SK-N-SH (cell line): Measurements from ENCODE around the gene GRM8. TPM values are rescaled to one million over a fixed set of nuclear protein-coding genes. Genes with fewer than 3 reads are reported as not detected.

ENCODE experiments used
- CTCF ChIA-PET: fragments of 300-600, 350-600 bp; formaldehyde crosslinking; extraction: SDS; loops from one replicate; lab custom pipeline; 2021; lab: Yijun Ruan, JAX
- POLR2A ChIA-PET: fragments of 350-600 bp; sonication (Branson Sonifier 250); formaldehyde crosslinking; extraction: SDS; loops from one replicate; lab custom pipeline; 2020; ENCODE audit warnings: antibody characterized with exemption, inconsistent platforms; lab: Yijun Ruan, JAX
- DNase-seq: peaks from one replicate; pipeline ENCODE4 v3.0.0; 2012
- H2AFZ ChIP-seq: fragments of 200-600 bp; sonication (generic); 2 replicates; pipeline ENCODE4 v1.8.1; 2016; ENCODE audit warnings: antibody characterized with exemption, mild to moderate bottlenecking, low read depth
- H3F3A ChIP-seq: fragments of 200-600 bp; sonication (generic); replicated peaks from 2 replicates; pipeline ENCODE3; 2016; ENCODE audit warnings: antibody characterized with exemption, mild to moderate bottlenecking; ENCODE audit not compliant: insufficient read depth
- H3K27ac ChIP-seq, 2 experiments: fragments of 200-500 bp in 1 of 2; fragments of 200-600 bp in 1 of 2; sonication (Bioruptor generic) in 1 of 2; sonication (generic), shearing (Covaris generic) in 1 of 2; 2 replicates each; pipeline versions ENCODE4 v1.5.1 to v1.6.1; 2014 to 2016; ENCODE audit warnings: low read depth in 2 of 2, inconsistent platforms in 1 of 2, low read length in 1 of 2, mild to moderate bottlenecking in 1 of 2, mixed read lengths in 1 of 2
- H3K27me3 ChIP-seq: fragments of 200-600 bp; sonication (generic), shearing (Covaris generic); 2 replicates; pipeline ENCODE4 v1.6.1; 2016; ENCODE audit warnings: mixed run types; ENCODE audit not compliant: insufficient read depth
- H3K36me3 ChIP-seq, 2 experiments: fragments of 200-500 bp in 1 of 2; fragments of 200-600 bp in 1 of 2; sonication (Bioruptor generic) in 1 of 2; sonication (generic) in 1 of 2; replicated peaks in 1 of 2; 2 replicates each; pipeline versions ENCODE3 to v1.5.1; 2014 to 2016; ENCODE audit warnings: low read length in 1 of 2, mild to moderate bottlenecking in 1 of 2; ENCODE audit not compliant: insufficient read depth in 2 of 2, control insufficient read depth in 1 of 2
- H3K4me1 ChIP-seq, 2 experiments: fragments of 200-500 bp in 1 of 2; fragments of 200-600 bp in 1 of 2; sonication (Bioruptor generic) in 1 of 2; sonication (generic), shearing (Covaris generic) in 1 of 2; 2 replicates each; pipeline versions ENCODE4 v1.5.1 to v1.6.1; 2014 to 2016; ENCODE audit warnings: low read depth in 1 of 2, low read length in 1 of 2, mixed run types in 1 of 2; ENCODE audit not compliant: insufficient read depth in 2 of 2, control insufficient read depth in 1 of 2
- H3K4me2 ChIP-seq: fragments of 200-600 bp; sonication (generic), shearing (Covaris generic); 2 replicates; pipeline ENCODE4 v1.6.1; 2017; ENCODE audit warnings: mixed run types
- H3K4me3 ChIP-seq, 2 experiments: fragments of 200-500 bp in 1 of 2; fragments of 200-600 bp in 1 of 2; sonication (Bioruptor generic) in 1 of 2; sonication (generic), shearing (Covaris generic) in 1 of 2; 2 replicates each; pipeline versions ENCODE4 v1.5.1 to v1.8.1; 2014 to 2016; ENCODE audit warnings: low read depth in 2 of 2, inconsistent platforms in 1 of 2, low read length in 1 of 2, mild to moderate bottlenecking in 1 of 2, mixed read lengths in 1 of 2, moderate library complexity in 1 of 2
- H3K79me2 ChIP-seq: fragments of 200-600 bp; sonication (generic); 2 replicates; pipeline ENCODE4 v1.8.1; 2017; ENCODE audit warnings: mild to moderate bottlenecking; ENCODE audit not compliant: insufficient read depth
- H3K9ac ChIP-seq: fragments of 200-600 bp; sonication (generic); 2 replicates; pipeline ENCODE4 v1.6.1; 2017; ENCODE audit warnings: mixed run types
- H3K9me2 ChIP-seq: fragments of 200-600 bp; sonication (generic); 2 replicates; pipeline ENCODE4 v1.6.1; 2017; ENCODE audit warnings: mixed run types
- H3K9me3 ChIP-seq: fragments of 200-600 bp; sonication (generic); 2 replicates; pipeline ENCODE4 v1.6.1; 2017; ENCODE audit warnings: mixed run types, mild to moderate bottlenecking, moderate library complexity
- H4K20me1 ChIP-seq: fragments of 200-600 bp; sonication (generic); 2 replicates; pipeline ENCODE4 v1.6.1; 2017; ENCODE audit warnings: mild to moderate bottlenecking, mixed run types; ENCODE audit not compliant: insufficient read depth
- CHD2 ChIP-seq: fragments of 150-350 bp; IDR thresholded peaks from 2 replicates; pipeline ENCODE4 v1.6.1; 2018; ENCODE audit warnings: low read length; ENCODE audit not compliant: partially characterized antibody
- ELF1 ChIP-seq: IDR thresholded peaks from 2 replicates; pipeline ENCODE4 v1.4.0; 2012
- EP300 ChIP-seq, 2 experiments: IDR thresholded peaks; 2 replicates each; pipeline versions ENCODE4 v1.4.0 to v1.6.1; 2012; ENCODE audit warnings: borderline replicate concordance in 1 of 2, low read depth in 1 of 2, low read length in 1 of 2
- EZH2phosphoT487 ChIP-seq: fragments of 200-600 bp; sonication (generic); IDR thresholded peaks from 2 replicates; pipeline ENCODE4 v1.6.1; 2017; ENCODE audit warnings: low read depth, mixed run types, mild to moderate bottlenecking, antibody characterized with exemption, moderate library complexity, borderline replicate concordance
- MEF2A ChIP-seq: IDR thresholded peaks from 2 replicates; pipeline ENCODE4 v1.4.0; 2012; ENCODE audit warnings: low read depth, borderline replicate concordance
- NFIC ChIP-seq: IDR thresholded peaks from 2 replicates; pipeline ENCODE4 v1.4.0; 2012; ENCODE audit warnings: borderline replicate concordance
- NRF1 ChIP-seq: IDR thresholded peaks from 2 replicates; pipeline ENCODE4 v1.6.1; 2012; ENCODE audit warnings: low read depth, mild to moderate bottlenecking, low read length
- PBX3 ChIP-seq: IDR thresholded peaks from 2 replicates; pipeline ENCODE4; 2012
- POLR2AphosphoS5 ChIP-seq: IDR thresholded peaks from 2 replicates; pipeline ENCODE4 v1.6.1; 2012; ENCODE audit warnings: low read depth, low read length
- RCOR1 ChIP-seq: fragments of 150-350 bp; IDR thresholded peaks from 2 replicates; pipeline ENCODE4 v1.6.1; 2017; ENCODE audit warnings: antibody characterized with exemption, low read length
- REST ChIP-seq: IDR thresholded peaks from 2 replicates; pipeline ENCODE4 v1.6.1; 2012; ENCODE audit warnings: mild to moderate bottlenecking, low read depth, low read length, moderate library complexity
- RXRA ChIP-seq: IDR thresholded peaks from 2 replicates; pipeline ENCODE4 v1.4.0; 2012; ENCODE audit warnings: low read depth, mild to moderate bottlenecking, borderline replicate concordance
- TEAD4 ChIP-seq: IDR thresholded peaks from 2 replicates; pipeline ENCODE4 v1.4.0; 2012; ENCODE audit warnings: mild to moderate bottlenecking, borderline replicate concordance; ENCODE audit not compliant: insufficient read depth
- YY1 ChIP-seq: IDR thresholded peaks from 2 replicates; pipeline ENCODE4 v1.4.0; 2012; ENCODE audit warnings: low read depth, mild to moderate bottlenecking
- WGBS: methylation state at CpG from one replicate; pipeline ENCODE4 v1.1.6; 2017; ENCODE audit warnings: low lambda C conversion rate; 5-methylcytosine and 5-hydroxymethylcytosine counted together
- polyA plus RNA-seq, 3 experiments: library from polyadenylated mRNA; depleted of rRNA; stranded (reverse); fragments of >200 nt; gene quantifications; 2 replicates each; pipeline ENCODE4 v1.2.3, GENCODE V29; 2012
- TF ChIP-seq, protein P1 (sequence below): fragments of 150-350 bp; IDR thresholded peaks from 2 replicates; pipeline ENCODE4 v1.6.1; 2016; ENCODE audit warnings: mild to moderate bottlenecking, low read depth, low read length
- TF ChIP-seq, protein P2 (sequence below): IDR thresholded peaks from 2 replicates; pipeline ENCODE4 v1.4.0; 2012; ENCODE audit warnings: low read depth
- TF ChIP-seq, protein P3 (sequence below): IDR thresholded peaks from 2 replicates; pipeline ENCODE4 v1.4.0; 2012; ENCODE audit warnings: low read depth, borderline replicate concordance

GRM8 gene
- polyA plus RNA-seq, 1 of the 3 experiments (the other 2 are of a cell fraction) = 0.10 TPM

DNA sequence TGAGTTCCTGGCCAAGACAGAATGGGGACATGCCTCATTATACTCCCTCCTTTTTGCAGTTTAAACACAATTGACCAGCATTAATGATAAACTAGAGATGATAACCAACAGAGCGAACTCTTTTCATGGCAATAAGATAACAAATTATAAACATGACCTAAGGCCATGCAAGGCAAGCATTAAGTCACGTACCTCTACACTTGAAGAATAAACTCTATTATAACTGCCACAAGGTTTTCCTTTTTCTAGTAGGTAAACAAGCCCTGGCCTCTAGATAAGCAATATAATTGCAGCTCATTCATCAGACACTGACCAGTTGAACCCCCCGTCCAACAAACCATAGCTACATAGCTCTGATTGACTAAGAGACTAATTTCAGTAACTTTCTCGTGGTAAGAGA is 767.0 kb downstream of the GRM8 start:
- ChIA-PET POLR2A (no interaction called here), CTCF (interaction anchor here (1.0 to 2.5 kb wide), 2 partner anchors 9 to 16 kb away, joined by 5 to 12 read pairs; no protein-coding TSS in a partner anchor)
- Histone ChIP-seq H2AFZ (no peak overlapping the region), H3K27me3 (no peaks in the 10 kb centered on the region), H4K20me1 (no peaks in the 10 kb centered on the region), H3K9ac (no peak overlapping the region), H3K4me1 (peaks cover 0 to 11% of the 10 kb centered on the region in 2 experiments; a peak in 3 of 4 replicates), H3K4me3 (no peak overlapping the region), H3K79me2 (no peaks in the 10 kb centered on the region), H3K9me2 (no peaks in the 10 kb centered on the region), H3K4me2 (no peak overlapping the region), H3K9me3 (no peaks in the 10 kb centered on the region), H3K27ac (no peak overlapping the region), H3K36me3 (no peaks in the 10 kb centered on the region), H3F3A (no peaks in the 10 kb centered on the region)
- TF ChIP-seq MEF2A = no peak
- TF ChIP-seq, protein P1, sequence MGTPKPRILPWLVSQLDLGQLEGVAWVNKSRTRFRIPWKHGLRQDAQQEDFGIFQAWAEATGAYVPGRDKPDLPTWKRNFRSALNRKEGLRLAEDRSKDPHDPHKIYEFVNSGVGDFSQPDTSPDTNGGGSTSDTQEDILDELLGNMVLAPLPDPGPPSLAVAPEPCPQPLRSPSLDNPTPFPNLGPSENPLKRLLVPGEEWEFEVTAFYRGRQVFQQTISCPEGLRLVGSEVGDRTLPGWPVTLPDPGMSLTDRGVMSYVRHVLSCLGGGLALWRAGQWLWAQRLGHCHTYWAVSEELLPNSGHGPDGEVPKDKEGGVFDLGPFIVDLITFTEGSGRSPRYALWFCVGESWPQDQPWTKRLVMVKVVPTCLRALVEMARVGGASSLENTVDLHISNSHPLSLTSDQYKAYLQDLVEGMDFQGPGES = no peak
- no peak for TF ChIP-seq ELF1
- no peak for TF ChIP-seq NRF1
- TF ChIP-seq EP300 (IDR thresholded peaks at IDR 0.05; ENCODE audit: borderline replicate concordance in 1 of 2, low read depth in 1 of 2, low read length in 1 of 2) = no peak
- TF ChIP-seq RXRA = no peak
- TF ChIP-seq YY1 = no peak
- TF ChIP-seq, protein P2, sequence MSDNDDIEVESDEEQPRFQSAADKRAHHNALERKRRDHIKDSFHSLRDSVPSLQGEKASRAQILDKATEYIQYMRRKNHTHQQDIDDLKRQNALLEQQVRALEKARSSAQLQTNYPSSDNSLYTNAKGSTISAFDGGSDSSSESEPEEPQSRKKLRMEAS = no peak
- TF ChIP-seq CHD2 = no peak
- no peak for TF ChIP-seq RCOR1
- no peak for DNase-seq
- 37% methylated on average over 4 of the region's 4 CpGs for WGBS

GRCh38 chr7:126483972-126484371 is 768.8 kb downstream of the GRM8 start:
- Histone ChIP-seq H3K9ac (no peak overlapping the region), H3K4me2 (no peak overlapping the region), H3F3A (no peaks in the 10 kb centered on the region), H3K4me3 (no peak overlapping the region), H3K27ac (peak overlapping the region in 1 of 2 experiments; percentile 80; a peak in 1 of 4 replicates), H3K9me3 (no peaks in the 10 kb centered on the region), H3K4me1 (peaks cover 0 to 11% of the 10 kb centered on the region in 2 experiments; a peak in 3 of 4 replicates), H2AFZ (peak overlapping the region; percentile 7; the same call in 1 of the 2 replicates), H3K27me3 (no peaks in the 10 kb centered on the region), H4K20me1 (no peaks in the 10 kb centered on the region), H3K9me2 (no peaks in the 10 kb centered on the region), H3K79me2 (no peaks in the 10 kb centered on the region), H3K36me3 (no peaks in the 10 kb centered on the region)
- WGBS = 10% methylated on average over 3 of the region's 3 CpGs
- CTCF ChIA-PET = interaction anchor here (2.5 kb wide), 1 partner anchor 10 kb away, joined by 12 read pairs; no protein-coding TSS in a partner anchor
- POLR2A ChIA-PET = no interaction called here
- DNase-seq = peak; percentile 58
- TF ChIP-seq PBX3 (peak; percentile 44), RCOR1 (peak; percentile 99), ELF1 (no peak), MEF2A (no peak), REST (no peak), POLR2AphosphoS5 (peak; percentile 69; the same call in 1 of the 2 replicates), YY1 (no peak), TEAD4 (peak; percentile 79), CHD2 (peak; percentile 93), EZH2phosphoT487 (peak; percentile 58; the same call in 1 of the 2 replicates), NFIC (no peak), RXRA (no peak)
- TF ChIP-seq, protein P3, sequence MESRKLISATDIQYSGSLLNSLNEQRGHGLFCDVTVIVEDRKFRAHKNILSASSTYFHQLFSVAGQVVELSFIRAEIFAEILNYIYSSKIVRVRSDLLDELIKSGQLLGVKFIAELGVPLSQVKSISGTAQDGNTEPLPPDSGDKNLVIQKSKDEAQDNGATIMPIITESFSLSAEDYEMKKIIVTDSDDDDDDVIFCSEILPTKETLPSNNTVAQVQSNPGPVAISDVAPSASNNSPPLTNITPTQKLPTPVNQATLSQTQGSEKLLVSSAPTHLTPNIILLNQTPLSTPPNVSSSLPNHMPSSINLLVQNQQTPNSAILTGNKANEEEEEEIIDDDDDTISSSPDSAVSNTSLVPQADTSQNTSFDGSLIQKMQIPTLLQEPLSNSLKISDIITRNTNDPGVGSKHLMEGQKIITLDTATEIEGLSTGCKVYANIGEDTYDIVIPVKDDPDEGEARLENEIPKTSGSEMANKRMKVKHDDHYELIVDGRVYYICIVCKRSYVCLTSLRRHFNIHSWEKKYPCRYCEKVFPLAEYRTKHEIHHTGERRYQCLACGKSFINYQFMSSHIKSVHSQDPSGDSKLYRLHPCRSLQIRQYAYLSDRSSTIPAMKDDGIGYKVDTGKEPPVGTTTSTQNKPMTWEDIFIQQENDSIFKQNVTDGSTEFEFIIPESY = no peak
